IMR-90 (cell line): ENCODE results near the gene PIEZO2. TPM values are rescaled to one million over a fixed set of nuclear protein-coding genes. Genes with fewer than 3 reads are reported as not detected.
A peak's percentile ranks its signal among the peaks of the same experiment; 100 is the strongest.

Experiments used
- ATAC-seq: fragments of 200-7000 bp; cut with Tn5 transposase; 2 replicates; pipeline ENCODE4 v1.9.1; 2020; ENCODE audit warnings: low read depth, mild to moderate bottlenecking, moderate library complexity
- BruUV-seq: library from RNA; stranded (reverse); fragments of 400-500 nt; replicated peaks from 2 replicates; lab custom pipeline; 2021; lab: Mats Ljungman, UMichigan
- CTCF ChIA-PET: fragments of 300-600 bp; formaldehyde crosslinking; extraction: SDS; loops from one replicate; lab custom pipeline; 2021; ENCODE audit warnings: antibody characterized with exemption; lab: Yijun Ruan, JAX
- POLR2A ChIA-PET: fragments of 300-600 bp; sonication (Branson Sonifier 250); formaldehyde crosslinking; loops from one replicate; lab custom pipeline; 2022; ENCODE audit warnings: antibody characterized with exemption; ENCODE audit not compliant: unreplicated experiment; lab: Charles Lee
- DNase-seq: peaks from one replicate; pipeline ENCODE4 v3.0.0; 2013
- H2AFZ ChIP-seq: replicated peaks from 2 replicates; pipeline ENCODE3; 2013; ENCODE audit warnings: low read length, mild to moderate bottlenecking; ENCODE audit not compliant: poor library complexity
- H2AK5ac ChIP-seq: 2 replicates; pipeline ENCODE4 v1.6.1; 2013; ENCODE audit warnings: low read depth, low read length, inconsistent platforms
- H2AK9ac ChIP-seq: replicated peaks from 2 replicates; pipeline ENCODE3; 2013; ENCODE audit warnings: mild to moderate bottlenecking, low read depth, low read length, moderate library complexity; ENCODE audit not compliant: poor library complexity
- H2BK120ac ChIP-seq: 2 replicates; pipeline ENCODE4 v1.6.1; 2013; ENCODE audit warnings: low read depth, low read length, inconsistent platforms
- H2BK15ac ChIP-seq: 3 replicates; pipeline ENCODE4 v1.6.1; 2013; ENCODE audit warnings: low read depth, low read length, inconsistent platforms
- H2BK20ac ChIP-seq: 2 replicates; pipeline ENCODE4 v1.6.1; 2013; ENCODE audit warnings: low read depth, mild to moderate bottlenecking, inconsistent platforms, low read length, moderate library complexity
- H2BK5ac ChIP-seq: 2 replicates; pipeline ENCODE4 v1.6.1; 2013; ENCODE audit warnings: mild to moderate bottlenecking, low read depth, low read length, inconsistent platforms; ENCODE audit not compliant: poor library complexity, severe bottlenecking
- H3K14ac ChIP-seq: replicated peaks from 2 replicates; pipeline ENCODE4 v1.6.1; 2013; ENCODE audit warnings: low read depth, low read length, inconsistent platforms
- H3K18ac ChIP-seq: 2 replicates; pipeline ENCODE4 v1.6.1; 2013; ENCODE audit warnings: low read depth, low read length, control low read depth
- H3K23ac ChIP-seq: 2 replicates; pipeline ENCODE4 v1.6.1; 2013; ENCODE audit warnings: low read depth, low read length, inconsistent platforms
- H3K27ac ChIP-seq: 2 replicates; pipeline ENCODE4 v1.5.1; 2013; ENCODE audit warnings: mild to moderate bottlenecking, control low read depth, low read length; ENCODE audit not compliant: insufficient read depth
- H3K27me3 ChIP-seq: 2 replicates; pipeline ENCODE4 v1.6.1; 2013; ENCODE audit warnings: low read length; ENCODE audit not compliant: control insufficient read depth, insufficient read depth
- H3K36me3 ChIP-seq: 2 replicates; pipeline ENCODE4 v1.6.1; 2013; ENCODE audit warnings: low read length, mixed read lengths; ENCODE audit not compliant: control insufficient read depth, insufficient read depth
- H3K4ac ChIP-seq: 2 replicates; pipeline ENCODE4 v1.6.1; 2013; ENCODE audit warnings: low read depth, low read length, inconsistent platforms
- H3K4me1 ChIP-seq: 2 replicates; pipeline ENCODE4 v1.6.1; 2013; ENCODE audit warnings: low read length, mixed read lengths; ENCODE audit not compliant: control insufficient read depth, insufficient read depth
- H3K4me2 ChIP-seq: 2 replicates; pipeline ENCODE4 v1.6.1; 2013; ENCODE audit warnings: low read depth, mild to moderate bottlenecking, control low read depth, low read length, moderate library complexity
- H3K4me3 ChIP-seq: 2 replicates; pipeline ENCODE4 v1.5.1; 2013; ENCODE audit warnings: low read depth, mild to moderate bottlenecking, control low read depth, low read length, moderate library complexity; ENCODE audit not compliant: insufficient read depth
- H3K56ac ChIP-seq: 2 replicates; pipeline ENCODE4 v1.6.1; 2013; ENCODE audit warnings: low read length, inconsistent platforms; ENCODE audit not compliant: insufficient read depth; ENCODE audit errors: extremely low read depth
- H3K79me1 ChIP-seq, 2 experiments: 2 replicates each; pipeline ENCODE4 v1.6.1; 2013; ENCODE audit warnings: low read length in 2 of 2, inconsistent platforms in 1 of 2, low read depth in 1 of 2
- H3K9ac ChIP-seq: 2 replicates; pipeline ENCODE4 v1.6.1; 2013; ENCODE audit warnings: low read depth, low read length, control low read depth
- H3K9me1 ChIP-seq: 2 replicates; pipeline ENCODE4 v1.6.1; 2013; ENCODE audit warnings: low read length, inconsistent platforms; ENCODE audit not compliant: insufficient read depth
- H3K9me3 ChIP-seq: 2 replicates; pipeline ENCODE4 v1.6.1; 2013; ENCODE audit warnings: low read length; ENCODE audit not compliant: control insufficient read depth, insufficient read depth
- H4K20me1 ChIP-seq: 2 replicates; pipeline ENCODE4 v1.6.1; 2013; ENCODE audit warnings: low read length, inconsistent platforms; ENCODE audit not compliant: insufficient read depth
- H4K5ac ChIP-seq: 2 replicates; pipeline ENCODE4 v1.6.1; 2013; ENCODE audit warnings: mild to moderate bottlenecking, low read depth, low read length, control low read depth
- H4K8ac ChIP-seq, 2 experiments: 2 replicates each; pipeline ENCODE4 v1.6.1; 2013; ENCODE audit warnings: low read depth in 2 of 2, low read length in 2 of 2, control low read depth in 1 of 2, inconsistent platforms in 1 of 2
- H4K91ac ChIP-seq: 2 replicates; pipeline ENCODE4 v1.6.1; 2013; ENCODE audit warnings: low read depth, low read length, inconsistent platforms; ENCODE audit not compliant: insufficient read depth
- CEBPB ChIP-seq: IDR thresholded peaks from 2 replicates; pipeline ENCODE4 v1.6.1; 2012; ENCODE audit warnings: low read depth, low read length, improper control_type of control experiment
- CTCF ChIP-seq: conservative IDR thresholded peaks from 2 replicates; pipeline ENCODE4 v1.5.1; 2012; ENCODE audit warnings: mild to moderate bottlenecking, low read depth, low read length, improper control_type of control experiment
- WGBS, 2 experiments: methylation state at CpG; one replicate each; pipeline versions ENCODE4 v1.1.5 to v1.1.7; 2013; ENCODE audit warnings: missing lambda C conversion rate in 2 of 2; ENCODE audit not compliant: insufficient read length in 1 of 2; ENCODE audit errors: extremely low coverage in 2 of 2; 5-methylcytosine and 5-hydroxymethylcytosine counted together
- dilution Hi-C: fragments of 300-500 bp; cut with HindIII; formaldehyde crosslinking; loops from one replicate; pipeline ENCODE4 v1.14.3; 2018; ENCODE audit warnings: low sequenced_read_pairs; ENCODE audit not compliant: unreplicated experiment
- in situ Hi-C: fragments of 300-500 bp; cut with MboI; formaldehyde crosslinking; loops from 3 replicates; pipeline ENCODE4 v1.14.3; 2019; ENCODE audit warnings: low sequenced_read_pairs, inconsistent platforms, mixed read lengths
- intact Hi-C: fragments of 100-400 bp; cut with micrococcal nuclease; formaldehyde crosslinking; loops from 2 replicates; pipeline ENCODE4 v1.10.0; 2022
- polyA plus RNA-seq, 3 experiments: library from polyadenylated mRNA; depleted of rRNA; stranded (reverse); fragments of >200 nt; gene quantifications; 2 replicates each; pipeline ENCODE4 v1.2.3, GENCODE V29; 2012; ENCODE audit warnings: low replicate concordance in 1 of 3
- total RNA-seq: library from RNA; depleted of rRNA; stranded (reverse); fragments of >200 nt; gene quantifications from 2 replicates; pipeline ENCODE4 v1.2.3, GENCODE V29; 2012

PIEZO2 gene
- total and polyA plus RNA-seq, 2 of the 4 experiments (the other 2 are of a cell fraction): 2.4 to 4.1 TPM

- Histone ChIP-seq H3K9me1 (no peaks in the 10 kb centered on the region), H2BK20ac (no peak overlapping the region), H4K20me1 (no peaks in the 10 kb centered on the region), H3K9me3 (no peaks in the 10 kb centered on the region), H3K4me1 (no peaks in the 10 kb centered on the region), H3K79me1 (no peaks in the 10 kb centered on the region), H3K27me3 (no peaks in the 10 kb centered on the region), H3K27ac (no peak overlapping the region), H3K14ac (no peak overlapping the region), H3K9ac (no peak overlapping the region), H2BK5ac (no peak overlapping the region), H4K91ac (no peak overlapping the region), H3K4me3 (no peak overlapping the region), H3K23ac (no peak overlapping the region), H2AK5ac (no peak overlapping the region), H3K56ac (no peak overlapping the region), H3K18ac (no peak overlapping the region), H4K8ac (no peak overlapping the region), H2BK120ac (no peak overlapping the region), H2AFZ (no peak overlapping the region), H2AK9ac (no peak overlapping the region), H3K4ac (no peak overlapping the region), H3K4me2 (no peak overlapping the region), H4K5ac (no peak overlapping the region), H2BK15ac (no peak overlapping the region), H3K36me3 (peaks cover 4% of the 10 kb centered on the region)
- intact Hi-C loops (no loop called here), dilution Hi-C loops (no loop called here), in situ Hi-C loops (no loop called here)
- CTCF ChIA-PET: no interaction called here
- WGBS, 2 experiments: no CpG with 5 or more reads among the region's 3 CpGs
- DNase-seq (peak; percentile 6), ATAC-seq (no peak)
- no peak for TF ChIP-seq CTCF
- peak; percentile 86 for TF ChIP-seq CEBPB
- POLR2A ChIA-PET: no interaction called here
- no TSS peak for BruUV-seq
Observed at GRCh38 chr18:10739152-10739551, 410.2 kb downstream of the PIEZO2 start.
